ENCODE data around the gene MEGF10. TPM values are rescaled to one million over a fixed set of nuclear protein-coding genes. Genes with fewer than 3 reads are reported as not detected.

Gene MEGF10
- total and polyA plus RNA-seq, 2 donors: 0.43 to 8.7 TPM

GRCh38 chr5:127421471-127421870, 130.9 kb downstream of the MEGF10 start:
- no peak for DNase-seq (ENCODE audit: extremely low spot score)
- Histone ChIP-seq H3K4me3 (ENCODE audit: low read depth, low read length) (no peak overlapping the region), H3K27ac (ENCODE audit: low read depth) (no peak overlapping the region), H3K36me3 (ENCODE audit: insufficient read depth) (no peaks in the 10 kb centered on the region), H3K4me1 (ENCODE audit: insufficient read depth) (no peaks in the 10 kb centered on the region)
- WGBS: 71% methylated on average over 2 of the region's 2 CpGs

DNA sequence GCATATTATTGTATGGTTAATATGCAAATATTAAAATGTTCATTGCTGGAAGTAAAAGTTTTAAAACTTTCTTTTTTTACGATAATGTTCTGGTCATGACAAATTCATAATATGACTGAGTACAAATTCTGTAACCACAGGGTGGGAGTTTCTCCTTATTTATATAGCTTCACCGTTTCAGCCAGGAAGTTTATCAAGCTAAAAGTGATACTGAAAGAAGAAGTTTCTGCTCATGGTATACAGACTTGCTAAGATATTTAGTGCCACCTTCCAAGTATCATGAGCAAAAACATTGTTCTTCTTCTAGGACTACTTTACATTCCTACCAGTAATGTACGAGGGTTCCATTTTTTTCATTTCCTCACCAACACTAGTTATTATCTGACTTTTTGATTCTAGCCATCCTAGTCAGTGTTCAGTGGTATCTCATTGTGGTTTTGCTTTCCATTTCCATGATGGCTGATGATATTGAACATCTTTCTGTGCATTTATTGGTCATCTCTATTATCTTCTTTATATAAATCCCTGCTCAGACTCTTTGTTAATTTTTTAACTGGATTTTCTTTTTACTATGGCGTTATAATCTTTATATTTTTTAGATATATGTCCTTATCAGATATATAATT, 132.7 kb downstream of the MEGF10 start:
- Histone ChIP-seq H3K4me3 (ENCODE audit: low read depth, low read length) (no peak overlapping the region), H3K4me1 (ENCODE audit: insufficient read depth) (no peaks in the 10 kb centered on the region), H3K36me3 (ENCODE audit: insufficient read depth) (no peaks in the 10 kb centered on the region), H3K27ac (ENCODE audit: low read depth) (no peak overlapping the region)
- DNase-seq (ENCODE audit: extremely low spot score): no peak
- 79% methylated on average over 4 of the region's 4 CpGs for WGBS

DNA sequence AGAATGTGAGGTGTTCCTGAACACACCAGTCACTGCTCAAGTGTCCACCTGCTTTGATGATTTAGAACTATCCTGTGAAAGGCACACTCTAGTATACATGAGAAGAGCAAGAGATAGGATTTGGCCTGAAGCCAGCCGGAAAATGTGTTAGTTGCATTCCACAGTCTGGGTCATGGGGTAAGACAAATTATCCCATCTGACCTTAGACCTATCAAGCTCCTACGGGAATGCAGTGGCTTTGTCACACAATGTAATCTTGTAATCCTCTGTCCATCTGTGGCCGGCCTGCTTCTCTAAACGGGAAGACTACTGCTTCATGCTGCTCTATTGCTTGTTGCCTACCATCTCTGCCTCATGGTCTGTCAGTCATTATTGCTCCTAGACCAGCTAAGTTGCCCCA, 134.4 kb downstream of the MEGF10 start:
- Histone ChIP-seq H3K36me3 (ENCODE audit: insufficient read depth) (no peaks in the 10 kb centered on the region), H3K4me3 (ENCODE audit: low read depth, low read length) (no peak overlapping the region), H3K4me1 (ENCODE audit: insufficient read depth) (no peaks in the 10 kb centered on the region), H3K27ac (ENCODE audit: low read depth) (no peak overlapping the region)
- 33% methylated on average over 4 of the region's 4 CpGs for WGBS
- DNase-seq (ENCODE audit: extremely low spot score): no peak

DNA sequence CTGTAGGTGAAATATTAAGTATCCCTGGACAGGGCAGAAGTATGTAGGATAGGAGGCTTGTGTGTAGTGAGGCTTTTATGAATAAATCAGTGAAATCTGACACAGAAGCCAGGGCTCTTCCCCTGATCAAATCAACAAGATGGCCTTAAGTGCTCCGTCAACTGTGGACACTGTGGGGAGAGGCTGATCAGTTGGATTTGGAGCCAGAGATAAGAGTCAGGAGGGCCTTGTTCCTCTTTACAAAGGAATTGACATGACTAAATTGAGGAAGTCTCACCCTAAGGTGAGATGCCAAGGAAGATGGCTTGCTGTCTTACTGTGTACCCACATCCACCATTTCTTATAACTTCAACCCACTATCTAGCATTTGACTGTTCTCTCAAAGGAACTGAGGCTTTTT, 135.3 kb downstream of the MEGF10 start:
- no peak for DNase-seq (ENCODE audit: extremely low spot score)
- Histone ChIP-seq H3K36me3 (ENCODE audit: insufficient read depth) (no peaks in the 10 kb centered on the region), H3K27ac (ENCODE audit: low read depth) (no peak overlapping the region), H3K4me3 (ENCODE audit: low read depth, low read length) (no peak overlapping the region), H3K4me1 (ENCODE audit: insufficient read depth) (no peaks in the 10 kb centered on the region)
- 79% methylated on average over 1 of the region's 1 CpG for WGBS

DNA sequence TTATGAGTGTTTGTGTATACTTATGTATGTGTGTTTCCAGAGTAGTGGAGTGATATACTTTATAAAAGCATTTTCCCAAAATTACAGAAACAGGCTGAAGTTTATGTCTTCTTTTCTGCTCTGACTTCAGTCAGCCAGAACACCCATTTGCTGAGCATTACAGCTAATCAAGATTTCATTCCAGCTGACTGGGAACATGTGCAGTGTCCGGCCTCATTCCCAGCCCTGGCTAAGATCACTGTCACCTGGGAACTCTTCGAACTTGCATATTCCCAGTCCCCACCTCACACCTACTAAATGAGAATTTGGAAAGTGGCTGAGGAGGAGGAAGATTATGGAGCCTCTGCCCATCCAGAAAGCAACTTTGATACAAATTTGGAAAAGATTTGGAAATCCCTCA, 136.1 kb downstream of the MEGF10 start:
- Histone ChIP-seq H3K36me3 (ENCODE audit: insufficient read depth) (no peaks in the 10 kb centered on the region), H3K4me3 (ENCODE audit: low read depth, low read length) (no peak overlapping the region), H3K27ac (ENCODE audit: low read depth) (no peak overlapping the region), H3K4me1 (ENCODE audit: insufficient read depth) (no peaks in the 10 kb centered on the region)
- WGBS: 35% methylated on average over 2 of the region's 2 CpGs
- no peak for DNase-seq (ENCODE audit: extremely low spot score)

- 93% methylated on average over 2 of the region's 2 CpGs for WGBS
- no peak for DNase-seq (ENCODE audit: extremely low spot score)
- H3K27ac ChIP-seq (ENCODE audit: low read depth): no peak overlapping the region
- H3K36me3 ChIP-seq (ENCODE audit: insufficient read depth): no peaks in the 10 kb centered on the region
- no peaks in the 10 kb centered on the region for H3K4me1 ChIP-seq (ENCODE audit: insufficient read depth)
- no peak overlapping the region for H3K4me3 ChIP-seq (ENCODE audit: low read depth, low read length)
These were observed 137.7 kb downstream of the MEGF10 start for GRCh38 chr5:127428276-127428675.

GRCh38 chr5:127428748-127429147, 138.2 kb downstream of the MEGF10 start:
- H3K4me1 ChIP-seq (ENCODE audit: insufficient read depth): no peaks in the 10 kb centered on the region
- WGBS: 45% methylated on average over 5 of the region's 5 CpGs
- no peak overlapping the region for H3K27ac ChIP-seq (ENCODE audit: low read depth)
- no peak for DNase-seq (ENCODE audit: extremely low spot score)
- H3K36me3 ChIP-seq (ENCODE audit: insufficient read depth): no peaks in the 10 kb centered on the region
- H3K4me3 ChIP-seq (ENCODE audit: low read depth, low read length): no peak overlapping the region

DNA sequence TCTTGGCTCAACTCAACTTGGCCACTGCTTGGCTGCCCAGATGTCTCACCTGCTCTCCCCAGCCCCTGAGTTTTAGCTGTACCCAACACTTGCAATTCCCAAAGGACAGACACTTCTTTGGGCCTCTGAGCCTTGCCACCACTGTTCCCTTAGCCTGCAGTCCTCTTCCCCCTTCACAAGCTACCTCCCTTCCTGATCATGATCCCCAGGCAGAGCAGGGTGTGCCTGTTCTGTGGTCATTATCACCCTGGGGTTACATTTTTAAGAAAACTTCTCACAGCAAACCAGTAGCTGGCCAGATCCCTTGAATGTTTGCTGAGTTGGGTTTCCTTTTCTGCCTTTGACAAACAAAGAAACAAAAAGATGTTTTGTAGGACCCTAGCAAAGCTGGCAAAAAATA, 139.3 kb downstream of the MEGF10 start:
- no peak overlapping the region for H3K27ac ChIP-seq (ENCODE audit: low read depth)
- no peak for DNase-seq (ENCODE audit: extremely low spot score)

DNA sequence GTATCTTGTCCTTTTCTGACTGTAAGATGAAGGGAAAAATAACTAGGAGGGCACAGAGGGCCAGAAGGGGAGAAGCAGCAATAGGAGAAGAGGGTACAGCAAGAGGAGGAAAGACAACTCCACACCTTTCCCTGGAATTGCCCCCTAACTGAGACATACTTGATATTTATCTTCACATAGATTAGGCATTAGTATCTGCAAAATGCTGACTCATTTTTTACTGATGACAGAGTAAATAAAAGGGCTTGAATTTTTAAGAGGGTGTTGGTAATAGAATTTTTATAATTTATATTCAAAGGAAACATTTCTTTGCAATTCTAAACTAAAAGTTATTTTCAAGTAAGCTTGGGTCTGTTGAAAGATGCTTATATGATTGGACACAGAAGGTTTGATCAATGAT, 140.0 kb downstream of the MEGF10 start:
- H3K27ac ChIP-seq (ENCODE audit: low read depth): no peak overlapping the region
- H3K4me3 ChIP-seq (ENCODE audit: low read depth, low read length): no peak overlapping the region
- DNase-seq (ENCODE audit: extremely low spot score): no peak
- no peaks in the 10 kb centered on the region for H3K4me1 ChIP-seq (ENCODE audit: insufficient read depth)
- H3K36me3 ChIP-seq (ENCODE audit: insufficient read depth): no peaks in the 10 kb centered on the region

More for the DNA sequence above, 139.3 kb downstream of the MEGF10 start:
- Histone ChIP-seq H3K4me3 (ENCODE audit: low read depth, low read length) (no peak overlapping the region), H3K36me3 (ENCODE audit: insufficient read depth) (no peaks in the 10 kb centered on the region), H3K4me1 (ENCODE audit: insufficient read depth) (no peaks in the 10 kb centered on the region)

DNA sequence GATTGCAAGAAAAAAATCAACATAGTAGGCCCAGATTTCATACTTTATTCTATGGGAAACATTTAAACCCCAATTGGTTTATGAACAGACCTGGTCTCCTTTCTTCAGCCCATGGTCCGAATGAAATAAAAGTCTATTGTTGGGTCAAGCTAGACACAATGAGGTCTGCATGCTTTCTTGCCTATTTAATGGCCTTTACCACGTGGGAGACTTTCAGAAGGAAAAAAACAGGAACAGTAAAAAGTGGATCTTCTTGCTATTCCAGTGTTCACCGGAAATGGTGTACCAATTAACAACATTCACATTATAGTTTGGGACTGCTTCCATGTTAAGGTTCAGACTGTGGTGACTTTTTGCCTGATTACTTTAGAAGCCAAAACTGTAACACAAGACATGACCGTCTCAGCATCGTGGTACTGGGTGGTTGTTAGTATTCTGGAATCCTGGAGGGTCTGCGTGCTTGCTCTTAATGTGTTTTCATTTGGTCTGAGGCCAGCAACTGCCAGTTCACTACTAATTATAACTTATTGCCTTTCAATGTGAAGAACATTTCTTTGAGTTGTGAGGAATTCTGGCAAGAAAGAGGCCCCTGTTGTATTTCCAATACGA, 141.5 kb downstream of the MEGF10 start:
- WGBS: 74% methylated on average over 7 of the region's 7 CpGs
- Histone ChIP-seq H3K36me3 (ENCODE audit: insufficient read depth) (no peaks in the 10 kb centered on the region), H3K4me1 (ENCODE audit: insufficient read depth) (no peaks in the 10 kb centered on the region), H3K27ac (ENCODE audit: low read depth) (no peak overlapping the region), H3K4me3 (ENCODE audit: low read depth, low read length) (no peak overlapping the region)
- DNase-seq (ENCODE audit: extremely low spot score): no peak

DNA sequence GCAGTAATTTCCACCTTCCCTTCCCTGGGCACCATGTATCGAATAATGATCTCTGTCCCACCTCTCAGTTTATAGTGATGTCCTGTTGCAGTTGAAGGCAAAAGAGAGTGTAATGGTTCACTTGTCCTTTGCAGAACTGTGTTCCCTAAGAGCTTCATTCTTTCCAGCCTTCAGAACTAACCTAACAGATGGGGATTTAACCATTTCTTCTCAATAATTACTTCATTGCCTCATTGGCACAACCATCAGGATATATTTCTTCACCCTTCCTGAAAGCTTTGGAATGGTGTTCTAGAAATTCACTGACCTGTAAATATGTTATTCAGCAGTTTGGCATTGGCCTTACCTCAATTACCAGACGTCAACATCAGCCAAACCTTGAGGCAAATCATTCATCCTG, 142.9 kb downstream of the MEGF10 start:
- Histone ChIP-seq H3K4me1 (ENCODE audit: insufficient read depth) (no peaks in the 10 kb centered on the region), H3K4me3 (ENCODE audit: low read depth, low read length) (no peak overlapping the region), H3K36me3 (ENCODE audit: insufficient read depth) (no peaks in the 10 kb centered on the region), H3K27ac (ENCODE audit: low read depth) (no peak overlapping the region)
- 85% methylated on average over 2 of the region's 2 CpGs for whole genome bisulfite sequencing
- DNase-seq (ENCODE audit: extremely low spot score): no peak

DNA sequence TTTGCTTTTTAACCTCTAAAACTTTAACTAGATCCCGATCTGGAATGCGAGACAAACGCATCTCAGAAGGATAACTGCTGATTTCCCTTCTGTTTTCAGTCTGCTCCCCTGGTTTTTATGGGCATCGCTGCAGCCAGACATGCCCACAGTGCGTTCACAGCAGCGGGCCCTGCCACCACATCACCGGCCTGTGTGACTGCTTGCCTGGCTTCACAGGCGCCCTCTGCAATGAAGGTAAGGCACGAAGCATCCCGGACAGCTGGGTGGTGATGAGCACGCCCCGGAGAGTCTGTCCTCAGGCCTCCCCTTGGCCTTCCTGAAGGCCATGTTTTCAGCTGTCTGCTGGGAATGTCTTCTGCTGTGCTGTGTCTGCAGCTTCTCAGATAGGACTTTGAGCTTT, 144.0 kb downstream of the MEGF10 start:
- no peak for DNase-seq (ENCODE audit: extremely low spot score)
- H3K4me1 ChIP-seq (ENCODE audit: insufficient read depth): no peaks in the 10 kb centered on the region
- H3K4me3 ChIP-seq (ENCODE audit: low read depth, low read length): no peak overlapping the region
- WGBS: 76% methylated on average over 12 of the region's 12 CpGs
- no peaks in the 10 kb centered on the region for H3K36me3 ChIP-seq (ENCODE audit: insufficient read depth)
- no peak overlapping the region for H3K27ac ChIP-seq (ENCODE audit: low read depth)

GRCh38 chr5:127435821-127436220, 145.2 kb downstream of the MEGF10 start:
- H3K4me1 ChIP-seq (ENCODE audit: insufficient read depth): no peaks in the 10 kb centered on the region
- no peak overlapping the region for H3K4me3 ChIP-seq (ENCODE audit: low read depth, low read length)
- no peaks in the 10 kb centered on the region for H3K36me3 ChIP-seq (ENCODE audit: insufficient read depth)
- 96% methylated on average over 2 of the region's 2 CpGs for WGBS
- H3K27ac ChIP-seq (ENCODE audit: low read depth): no peak overlapping the region
- DNase-seq (ENCODE audit: extremely low spot score): no peak

DNA sequence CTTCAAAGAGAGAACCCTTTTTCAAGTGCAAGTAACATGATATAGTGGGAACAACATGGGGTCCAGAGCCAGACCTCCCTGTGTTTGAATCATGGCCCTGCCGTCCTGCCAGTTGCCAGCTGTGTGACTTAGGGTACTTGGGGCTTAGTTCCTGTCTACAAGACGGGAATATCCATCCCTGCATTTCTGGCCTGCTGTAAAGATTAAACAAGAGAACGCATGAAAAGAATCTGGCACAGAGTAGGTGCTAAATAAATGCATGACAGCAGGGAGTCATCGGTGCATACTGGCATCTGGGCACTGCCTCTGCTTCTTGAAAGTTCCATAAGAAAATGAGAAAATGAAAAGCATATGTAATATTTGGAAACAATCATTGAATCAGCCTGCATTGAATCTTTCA, 149.0 kb downstream of the MEGF10 start:
- H3K4me1 ChIP-seq (ENCODE audit: insufficient read depth): no peaks in the 10 kb centered on the region
- no peak overlapping the region for H3K27ac ChIP-seq (ENCODE audit: low read depth)
- no peak for DNase-seq (ENCODE audit: extremely low spot score)
- H3K4me3 ChIP-seq (ENCODE audit: low read depth, low read length): no peak overlapping the region
- H3K36me3 ChIP-seq (ENCODE audit: insufficient read depth): no peaks in the 10 kb centered on the region
- WGBS: 56% methylated on average over 4 of the region's 4 CpGs

DNA sequence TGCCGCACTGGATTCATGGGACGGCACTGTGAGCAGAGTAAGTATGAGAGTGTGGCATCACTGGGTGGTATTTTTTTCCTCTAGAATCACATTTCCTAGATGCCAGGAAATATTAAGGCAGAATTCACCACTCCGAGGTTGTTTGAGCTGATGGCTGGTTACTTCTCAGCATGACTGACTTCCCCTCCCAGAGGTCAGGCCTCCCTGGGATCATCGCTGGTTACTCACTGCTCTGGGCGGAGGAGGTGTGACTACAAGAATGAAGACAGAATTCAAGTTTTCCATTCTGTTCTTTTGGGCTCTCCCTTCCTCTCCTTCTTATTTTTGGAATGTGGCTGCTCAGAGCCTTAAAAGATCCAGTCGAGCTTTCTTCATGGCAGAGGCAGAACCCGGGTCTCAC, 150.2 kb downstream of the MEGF10 start:
- H3K4me1 ChIP-seq (ENCODE audit: insufficient read depth): no peaks in the 10 kb centered on the region
- 79% methylated on average over 7 of the region's 7 CpGs for WGBS
- no peak for DNase-seq (ENCODE audit: extremely low spot score)
- H3K27ac ChIP-seq (ENCODE audit: low read depth): no peak overlapping the region
- H3K4me3 ChIP-seq (ENCODE audit: low read depth, low read length): no peak overlapping the region
- no peaks in the 10 kb centered on the region for H3K36me3 ChIP-seq (ENCODE audit: insufficient read depth)
